AG09319 (cell line): ENCODE measurements around the gene MYO1E.

Experiments used
- DNase-seq: peaks from one replicate; pipeline ENCODE4 v3.0.0-alpha.2; 2010; ENCODE audit warnings: low read depth; ENCODE audit errors: extremely low read depth
- TF ChIP-seq, protein P1 (sequence below): IDR thresholded peaks from 2 replicates; pipeline ENCODE4 v1.5.1; 2011; ENCODE audit warnings: low read depth, mild to moderate bottlenecking, inconsistent platforms, low read length, moderate library complexity

Gene MYO1E

GRCh38 chr15:59360305-59360704, 12.4 kb downstream of the MYO1E start:
- no peak for DNase-seq
- TF ChIP-seq, protein P1, sequence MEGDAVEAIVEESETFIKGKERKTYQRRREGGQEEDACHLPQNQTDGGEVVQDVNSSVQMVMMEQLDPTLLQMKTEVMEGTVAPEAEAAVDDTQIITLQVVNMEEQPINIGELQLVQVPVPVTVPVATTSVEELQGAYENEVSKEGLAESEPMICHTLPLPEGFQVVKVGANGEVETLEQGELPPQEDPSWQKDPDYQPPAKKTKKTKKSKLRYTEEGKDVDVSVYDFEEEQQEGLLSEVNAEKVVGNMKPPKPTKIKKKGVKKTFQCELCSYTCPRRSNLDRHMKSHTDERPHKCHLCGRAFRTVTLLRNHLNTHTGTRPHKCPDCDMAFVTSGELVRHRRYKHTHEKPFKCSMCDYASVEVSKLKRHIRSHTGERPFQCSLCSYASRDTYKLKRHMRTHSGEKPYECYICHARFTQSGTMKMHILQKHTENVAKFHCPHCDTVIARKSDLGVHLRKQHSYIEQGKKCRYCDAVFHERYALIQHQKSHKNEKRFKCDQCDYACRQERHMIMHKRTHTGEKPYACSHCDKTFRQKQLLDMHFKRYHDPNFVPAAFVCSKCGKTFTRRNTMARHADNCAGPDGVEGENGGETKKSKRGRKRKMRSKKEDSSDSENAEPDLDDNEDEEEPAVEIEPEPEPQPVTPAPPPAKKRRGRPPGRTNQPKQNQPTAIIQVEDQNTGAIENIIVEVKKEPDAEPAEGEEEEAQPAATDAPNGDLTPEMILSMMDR: no peak

DNA sequence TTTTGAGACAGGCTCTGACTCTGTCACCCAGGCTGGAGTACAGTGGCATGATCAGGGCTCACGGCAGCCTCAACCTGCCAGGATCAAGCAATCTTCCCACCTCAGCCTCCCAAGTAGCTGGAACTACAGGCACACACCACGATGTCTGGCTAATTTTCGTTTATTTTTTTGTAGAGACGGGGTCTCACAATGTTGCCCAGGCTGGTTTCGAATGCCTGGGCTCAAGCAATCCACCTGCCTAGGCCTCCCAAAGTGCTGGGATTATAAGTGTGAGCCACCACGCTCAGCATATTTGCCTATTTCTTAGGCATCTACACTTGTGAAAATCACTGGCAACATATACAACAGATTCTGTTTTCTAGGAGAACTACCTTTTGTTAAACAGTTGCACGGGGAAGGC, 16.9 kb downstream of the MYO1E start:
- TF ChIP-seq, protein P1: no peak
- no peak for DNase-seq

DNA sequence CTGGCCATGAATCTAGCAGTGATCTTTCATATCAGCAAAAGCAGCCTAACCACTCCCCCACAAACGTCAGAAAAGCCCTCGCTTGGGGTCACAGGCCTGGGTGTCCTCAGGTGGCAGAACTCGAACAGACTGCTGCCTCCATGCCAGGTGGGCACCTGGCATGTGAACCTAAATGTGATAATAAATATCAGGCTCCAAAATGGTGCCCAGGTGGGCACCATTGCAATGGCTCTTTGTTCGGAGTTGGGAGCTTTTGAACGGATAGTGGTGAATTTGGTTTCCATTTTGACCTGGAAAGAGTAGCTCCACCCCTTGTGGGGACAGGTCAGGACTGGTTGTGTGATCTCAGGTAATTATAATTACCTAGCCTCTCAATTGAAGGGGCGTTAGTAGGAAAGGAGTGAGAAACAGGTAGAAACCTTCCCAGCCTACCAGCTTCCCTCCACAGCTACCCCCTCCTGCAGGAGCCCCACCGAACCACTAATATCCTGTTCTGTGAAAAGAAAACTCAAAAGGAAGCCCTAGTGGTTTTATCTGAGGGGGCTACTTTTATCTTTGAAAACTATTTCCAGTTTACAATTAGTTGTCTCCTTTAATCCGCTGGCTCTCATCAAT, 18.1 kb downstream of the MYO1E start:
- DNase-seq: no peak
- TF ChIP-seq, protein P1: no peak

DNA sequence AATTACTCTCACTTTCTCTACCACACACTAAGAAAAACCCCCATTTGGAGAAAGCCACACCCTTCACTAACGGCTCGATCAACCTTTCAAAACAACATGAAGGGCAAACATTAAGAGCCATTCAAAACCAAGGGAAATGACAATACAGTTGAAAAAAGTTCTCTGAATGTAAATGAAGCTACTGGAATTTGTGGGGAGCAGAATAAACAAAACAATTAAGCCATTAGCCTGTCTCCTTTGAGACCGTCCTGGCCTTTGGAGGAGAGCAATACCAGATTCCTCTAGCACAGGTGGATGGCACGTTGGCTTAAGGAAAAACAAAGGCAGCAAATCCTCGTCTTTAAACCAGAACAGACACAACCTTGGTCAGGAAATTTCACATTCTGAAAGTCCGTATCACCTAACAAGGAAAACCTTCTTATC, 18.7 kb downstream of the MYO1E start:
- DNase-seq: no peak
- TF ChIP-seq, protein P1: no peak

DNA sequence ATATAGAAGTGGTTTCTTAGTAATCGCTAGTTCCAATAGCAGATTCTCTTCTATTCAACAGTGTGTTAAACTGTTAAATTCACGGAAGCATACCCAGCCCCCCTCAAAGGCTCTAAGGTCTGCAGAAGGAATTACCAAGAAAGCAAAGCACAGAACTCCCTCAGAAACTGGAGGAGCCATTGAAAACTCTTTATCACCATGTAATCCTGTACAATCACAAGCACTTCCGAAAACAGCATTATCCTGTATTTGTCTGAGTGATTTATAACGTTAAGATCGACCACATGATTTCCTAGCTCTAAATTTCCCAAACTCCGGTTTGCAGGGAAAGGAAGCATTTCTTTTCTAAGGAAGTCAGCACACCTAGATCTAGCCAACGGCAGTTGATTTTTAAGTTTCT, 20.0 kb downstream of the MYO1E start:
- no peak for DNase-seq
- TF ChIP-seq, protein P1: no peak

- no peak for DNase-seq
- TF ChIP-seq, protein P1: no peak
These were observed 20.5 kb downstream of the MYO1E start for GRCh38 chr15:59352189-59352588.

- TF ChIP-seq, protein P1: no peak
- DNase-seq: no peak
These were observed 22.3 kb downstream of the MYO1E start for GRCh38 chr15:59350421-59350732.
